Measurements from ENCODE around the gene VPS51.

GRCh38 chr11:65072631-65072966 lies 23.4 kb upstream of the VPS51 start:
- TF ChIP-seq CTCF (IDR thresholded peaks at IDR 0.05): no peak
- TF ChIP-seq POLR2A (IDR thresholded peaks at IDR 0.05): no peak

Measured in esophagus squamous epithelium (tissue), 4 donors.